GM19351 (cell line): ENCODE results near the gene MYD88.
"Not testable (repeated sequence)": the region's sequence is repeated elsewhere in the genome, so short reads cannot be mapped to it uniquely, and the experiment has no call there.

Source experiments
- ATAC-seq: cut with Tn5 transposase; IDR thresholded peaks from one replicate; pipeline ENCODE4 v1.9.1; 2021; ENCODE audit warnings: mild to moderate bottlenecking, moderate library complexity; ENCODE audit not compliant: unreplicated experiment

Gene MYD88

GRCh38 chr3:38140326-38141172 is 2.1 kb downstream of the MYD88 start:
- ATAC-seq = no peak

GRCh38 chr3:38141173-38141951 is 2.9 kb downstream of the MYD88 start:
- no peak for ATAC-seq

GRCh38 chr3:38141952-38142273 is 3.5 kb downstream of the MYD88 start:
- ATAC-seq = no peak

- ATAC-seq = no peak
Observed at GRCh38 chr3:38142959-38143358, 4.5 kb downstream of the MYD88 start.

DNA sequence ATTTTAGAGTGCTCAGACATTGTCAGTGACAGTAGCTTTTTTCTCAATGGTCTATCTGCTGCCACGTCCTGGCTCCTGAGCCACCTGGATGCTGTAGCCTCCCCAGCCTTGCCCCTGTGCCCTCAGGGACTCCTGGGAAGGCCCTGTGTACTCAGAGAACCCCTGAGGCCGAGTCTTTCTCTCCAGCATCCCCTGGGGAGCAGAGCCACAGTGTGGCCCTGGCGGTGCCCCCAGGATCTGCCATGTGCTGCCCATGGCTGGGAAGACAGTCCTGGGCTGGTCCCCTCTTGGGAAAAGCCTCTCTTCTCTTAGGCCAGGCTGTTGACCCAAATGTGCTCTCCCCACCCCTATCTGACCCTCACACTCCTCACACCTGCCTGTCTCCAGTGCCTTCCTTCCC is 5.0 kb downstream of the MYD88 start:
- no peak for ATAC-seq

- ATAC-seq = no peak
Observed at GRCh38 chr3:38146504-38146903, 8.0 kb downstream of the MYD88 start.

DNA sequence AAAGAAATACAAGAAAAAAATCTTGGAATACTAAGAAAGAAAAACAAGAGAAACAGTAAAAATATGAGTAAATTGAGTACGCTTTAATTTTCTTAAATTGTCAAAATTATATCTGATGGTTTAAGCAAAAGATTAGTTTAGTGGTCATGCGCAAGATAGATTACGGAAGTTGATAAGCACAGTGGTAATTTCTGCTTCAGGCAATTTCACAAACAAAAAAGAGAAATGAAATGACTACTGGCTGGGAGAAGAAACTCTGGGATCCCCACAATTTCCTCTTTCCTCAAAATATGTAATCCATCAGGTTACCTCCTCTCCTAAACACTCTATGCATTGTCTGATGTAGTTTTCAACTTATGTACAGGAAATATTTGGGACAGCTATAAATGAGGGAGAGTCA is 9.0 kb downstream of the MYD88 start:
- ATAC-seq = no peak

DNA sequence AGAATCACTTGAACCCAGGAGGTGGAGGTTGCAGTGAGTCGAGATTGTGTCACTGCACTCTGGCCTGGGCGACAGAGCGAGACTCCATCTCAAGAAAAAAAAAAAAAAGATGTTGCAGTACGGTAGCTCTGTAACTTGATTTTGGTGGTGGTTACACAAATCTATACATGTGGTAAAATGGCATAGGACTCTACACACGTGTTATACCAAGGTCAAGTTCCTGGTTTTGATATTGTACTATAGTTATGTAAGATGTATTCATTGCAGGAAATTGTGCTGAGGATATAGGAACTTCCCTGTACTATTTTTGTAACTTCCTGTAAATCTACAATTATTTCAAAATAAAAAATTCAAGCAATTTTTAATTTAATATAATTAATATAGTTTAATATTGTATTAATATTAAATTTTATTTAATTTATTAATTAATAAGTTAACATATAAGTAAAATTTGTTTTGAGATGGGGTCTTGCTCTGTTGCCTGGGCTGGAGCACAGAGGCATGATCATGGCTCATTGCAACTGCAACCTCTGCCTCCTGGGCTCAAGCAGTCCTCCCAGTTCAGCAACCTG is 9.9 kb downstream of the MYD88 start:
- no peak for ATAC-seq

DNA sequence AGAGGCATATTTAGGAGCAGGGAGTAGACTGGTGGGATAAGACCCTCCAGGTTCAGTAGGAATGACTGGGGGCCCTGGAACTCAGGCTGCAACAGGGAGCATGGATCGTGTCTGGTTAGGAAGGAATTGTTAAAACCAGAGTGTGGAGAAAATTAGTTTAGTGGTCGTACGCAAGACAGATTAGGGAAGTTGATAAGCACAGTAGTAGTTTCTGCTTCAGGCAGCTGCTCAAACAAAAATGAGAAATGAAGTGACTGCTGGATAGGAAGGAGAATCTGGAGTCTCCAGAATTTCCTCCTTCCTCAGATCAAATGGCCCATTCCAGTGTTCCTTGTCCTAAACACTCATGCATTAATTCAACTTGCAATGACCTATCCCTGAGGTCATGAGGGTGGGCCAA is 11.2 kb downstream of the MYD88 start:
- ATAC-seq = no peak

- no peak for ATAC-seq
Observed at GRCh38 chr3:38150780-38151528, 12.5 kb downstream of the MYD88 start.

DNA sequence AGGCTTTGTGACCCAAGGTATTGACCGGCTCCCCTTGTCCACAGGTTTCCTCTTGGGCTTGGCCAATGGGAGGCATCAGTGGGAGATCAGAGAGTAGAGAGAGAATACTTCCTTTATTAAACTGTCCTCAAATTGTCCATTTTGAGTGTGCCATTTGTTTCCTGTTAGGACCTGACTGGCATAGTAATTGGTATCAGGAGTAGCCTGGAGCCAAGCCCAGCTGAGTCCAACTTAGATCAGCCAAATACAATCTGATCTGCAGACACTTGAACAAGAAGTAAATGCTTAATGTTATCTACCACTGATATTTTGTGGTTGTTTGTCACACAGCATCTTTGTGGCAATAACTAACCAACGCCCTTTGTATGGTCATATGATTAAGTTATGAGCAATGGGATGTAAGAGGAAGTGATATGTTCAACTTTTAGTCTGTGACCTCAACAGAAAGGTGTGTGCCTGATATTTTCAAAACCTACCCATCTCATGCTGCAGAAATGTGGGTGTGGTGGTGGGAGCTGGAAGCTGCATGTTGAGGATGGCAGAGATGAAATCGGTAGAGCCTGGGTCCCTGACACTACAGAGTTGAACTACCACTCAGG is 13.3 kb downstream of the MYD88 start:
- peak; percentile 68 for ATAC-seq

DNA sequence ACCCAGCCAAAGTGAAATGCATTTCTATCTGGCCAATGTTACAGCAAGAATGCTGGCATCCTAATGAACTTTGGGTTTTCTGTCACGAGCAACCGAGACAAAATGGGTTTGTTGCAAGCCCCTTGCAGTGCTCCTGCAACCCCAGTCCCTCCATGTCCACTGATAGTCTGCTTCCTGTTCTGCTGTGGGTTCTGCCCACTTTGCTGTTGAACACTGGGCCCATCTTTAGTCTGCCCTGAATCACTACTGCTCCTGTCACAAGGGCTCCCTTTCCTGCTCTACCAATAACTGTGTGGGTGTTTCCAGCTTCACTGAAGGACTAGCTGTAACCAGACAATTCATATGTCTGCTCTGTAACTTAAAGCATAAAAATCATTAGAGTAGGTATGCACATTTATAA is 14.1 kb downstream of the MYD88 start:
- no peak for ATAC-seq

GRCh38 chr3:38153221-38153620 is 14.8 kb downstream of the MYD88 start:
- no peak for ATAC-seq

- ATAC-seq = no peak
Observed at GRCh38 chr3:38154033-38154494, 15.6 kb downstream of the MYD88 start.

- no peak for ATAC-seq
Observed at GRCh38 chr3:38154625-38155255, 16.3 kb downstream of the MYD88 start.

DNA sequence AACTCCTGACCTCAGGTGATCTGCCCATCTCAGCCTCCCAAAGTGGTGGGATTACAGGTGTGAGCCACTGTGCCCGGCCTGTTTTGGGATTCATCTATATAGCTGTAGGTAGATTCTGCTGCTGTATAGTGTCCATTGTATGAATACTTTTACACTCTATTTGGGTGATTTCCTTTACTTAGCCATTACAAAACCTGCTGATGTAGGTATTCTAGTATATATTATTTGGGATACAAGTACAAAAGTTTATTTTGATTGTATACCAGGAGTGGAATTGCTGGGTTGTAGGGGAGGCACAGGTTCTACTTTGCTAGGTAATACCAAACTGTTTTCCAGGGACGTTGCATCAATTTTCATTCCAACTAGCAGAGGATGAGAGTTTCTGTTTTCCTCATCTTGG is 17.4 kb downstream of the MYD88 start:
- ATAC-seq = no peak

- no peak for ATAC-seq
Observed at GRCh38 chr3:38157117-38157516, 18.7 kb downstream of the MYD88 start.

DNA sequence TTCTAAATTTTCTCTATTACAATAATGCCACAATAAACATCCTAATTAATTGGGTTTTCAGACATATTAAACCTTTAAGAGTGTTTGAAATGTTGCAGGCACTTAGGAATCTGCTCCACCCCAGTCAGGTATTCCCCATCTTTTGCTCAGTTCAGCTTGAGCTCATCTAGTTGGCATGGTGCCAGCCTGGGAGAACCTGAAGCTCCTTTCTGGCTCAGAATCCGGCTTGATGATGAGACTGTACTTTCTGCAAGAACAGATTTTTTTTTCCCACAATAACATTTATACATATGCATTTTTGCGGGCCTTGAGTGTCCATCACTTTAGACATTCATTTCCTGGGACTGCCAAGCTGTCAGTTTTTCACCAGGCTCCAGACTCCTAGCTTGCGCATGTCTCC is 19.1 kb downstream of the MYD88 start:
- ATAC-seq = no peak

DNA sequence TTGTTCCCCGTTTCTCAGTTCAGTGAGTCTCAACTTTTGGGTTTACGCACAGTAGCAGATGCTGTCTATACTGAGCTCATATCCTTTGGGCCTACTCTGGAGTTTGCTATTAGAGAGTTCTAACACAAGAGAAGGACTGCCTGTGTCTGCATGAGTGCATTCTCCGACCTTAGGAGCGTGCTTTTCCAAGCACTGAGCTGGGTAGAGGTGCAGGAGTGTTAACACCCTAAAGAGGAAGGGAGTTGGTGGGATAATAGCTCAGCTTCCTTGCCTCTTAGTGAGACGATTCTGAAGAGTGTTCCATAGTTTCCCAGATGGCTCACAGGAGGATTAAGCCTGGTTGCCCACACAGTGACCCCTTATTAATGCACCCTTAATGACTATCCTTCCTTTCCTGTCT is 20.0 kb downstream of the MYD88 start:
- ATAC-seq = no peak

DNA sequence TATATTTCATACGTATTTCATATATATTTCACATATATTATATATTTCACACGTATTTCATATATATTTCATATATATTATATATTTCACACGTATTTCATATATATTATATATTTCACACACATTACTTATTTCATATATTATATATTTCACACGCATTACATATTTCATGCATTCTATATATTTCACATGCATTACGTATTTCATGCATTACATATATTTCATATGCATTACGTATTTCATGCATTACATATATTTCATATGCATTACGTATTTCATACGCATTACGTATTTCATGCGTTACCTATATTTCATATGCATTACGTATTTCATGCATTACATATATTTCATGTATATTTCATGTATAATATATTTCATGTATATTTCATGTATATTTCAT is 22.2 kb downstream of the MYD88 start:
- not testable (repeated sequence) for ATAC-seq
